Neural progenitor cell (in vitro differentiated cells): ENCODE measurements around the gene RIMOC1. TPM values are rescaled to one million over a fixed set of nuclear protein-coding genes. Genes with fewer than 3 reads are reported as not detected.

ENCODE experiments used
- DNase-seq: peaks from one replicate; pipeline ENCODE4 v3.0.0-alpha.2; 2016; ENCODE audit warnings: low spot score
- H2AFZ ChIP-seq: fragments of 200-600 bp; sonication (generic); replicated peaks from 2 replicates; pipeline ENCODE4 v1.6.1; 2016; ENCODE audit warnings: antibody characterized with exemption
- H3F3A ChIP-seq: fragments of 200-600 bp; sonication (generic); 2 replicates; pipeline ENCODE4 v1.6.1; 2016; ENCODE audit warnings: antibody characterized with exemption, low read depth
- H3K27ac ChIP-seq: fragments of 200-600 bp; sonication (generic); 2 replicates; pipeline ENCODE4 v1.5.1; 2016; ENCODE audit warnings: mild to moderate bottlenecking
- H3K27me3 ChIP-seq: fragments of 200-600 bp; sonication (generic); 2 replicates; pipeline ENCODE4 v1.6.1; 2016; ENCODE audit warnings: mild to moderate bottlenecking, moderate library complexity
- H3K36me3 ChIP-seq: fragments of 200-600 bp; sonication (generic); 2 replicates; pipeline ENCODE4 v1.5.1; 2016
- H3K4me1 ChIP-seq: fragments of 200-600 bp; sonication (generic); 2 replicates; pipeline ENCODE4 v1.6.1; 2016; ENCODE audit warnings: mixed run types
- H3K4me2 ChIP-seq: fragments of 200-600 bp; sonication (generic); 2 replicates; pipeline ENCODE4 v1.6.1; 2016
- H3K4me3 ChIP-seq: fragments of 200-600 bp; sonication (generic); 2 replicates; pipeline ENCODE4 v1.5.1; 2016
- H3K79me2 ChIP-seq: fragments of 200-600 bp; sonication (generic); 2 replicates; pipeline ENCODE4 v1.6.1; 2016; ENCODE audit warnings: low read depth
- H3K9ac ChIP-seq: fragments of 200-600 bp; sonication (generic); 2 replicates; pipeline ENCODE4 v1.6.1; 2016
- H3K9me3 ChIP-seq: fragments of 200-600 bp; sonication (generic); 2 replicates; pipeline ENCODE4 v1.5.1; 2016; ENCODE audit warnings: low read depth
- H4K20me1 ChIP-seq: fragments of 200-600 bp; sonication (generic); 2 replicates; pipeline ENCODE4 v1.6.1; 2016; ENCODE audit warnings: low read depth
- H3K27ac Mint-ChIP-seq: 3 replicates; pipeline ENCODE4 v1.8.0; 2021; ENCODE audit warnings: mixed read lengths
- H3K27me3 Mint-ChIP-seq: 2 replicates; pipeline ENCODE4 v1.8.0; 2022; ENCODE audit warnings: low read depth, mild to moderate bottlenecking, inconsistent platforms, moderate library complexity, mixed read lengths; ENCODE audit not compliant: insufficient read depth
- H3K36me3 Mint-ChIP-seq: 3 replicates; pipeline ENCODE4 v1.8.0; 2021; ENCODE audit warnings: mixed read lengths
- H3K4me1 Mint-ChIP-seq: 3 replicates; pipeline ENCODE4 v1.8.0; 2021; ENCODE audit warnings: mixed read lengths
- H3K4me3 Mint-ChIP-seq: 3 replicates; pipeline ENCODE4 v1.8.0; 2021; ENCODE audit warnings: mild to moderate bottlenecking, moderate library complexity, mixed read lengths
- H3K9me3 Mint-ChIP-seq: 3 replicates; pipeline ENCODE4 v1.8.0; 2020; ENCODE audit warnings: mixed read lengths
- CTCF ChIP-seq: fragments of 200-600 bp; sonication (generic); IDR thresholded peaks from 2 replicates; pipeline ENCODE4 v1.5.1; 2017; ENCODE audit warnings: antibody characterized with exemption, mild to moderate bottlenecking
- EZH2 ChIP-seq: fragments of 200-600 bp; sonication (generic); IDR thresholded peaks from 2 replicates; pipeline ENCODE4 v1.6.1; 2017; ENCODE audit warnings: antibody characterized with exemption, mild to moderate bottlenecking, moderate library complexity
- EZH2phosphoT487 ChIP-seq: fragments of 200-600 bp; sonication (generic); IDR thresholded peaks from 2 replicates; pipeline ENCODE4 v1.6.1; 2017; ENCODE audit warnings: antibody characterized with exemption
- total RNA-seq: library from RNA; depleted of rRNA; stranded (reverse); fragments of >200 nt; gene quantifications from 2 replicates; pipeline ENCODE4 v1.2.3, GENCODE V29; 2015; ENCODE audit warnings: low replicate concordance

RIMOC1 gene
- total RNA-seq, 1 donor from 2014 or later = 32.7 TPM

- DNase-seq = no peak
- H3K4me3 Mint-ChIP-seq = no peak overlapping the region
- H3K36me3 Mint-ChIP-seq = no peaks in the 10 kb centered on the region
- no peak overlapping the region for H3K27ac ChIP-seq
- H3K9me3 Mint-ChIP-seq = no peaks in the 10 kb centered on the region
- peaks cover 8% of the 10 kb centered on the region for H3K27me3 Mint-ChIP-seq
- H3K36me3 ChIP-seq = no peaks in the 10 kb centered on the region
- H3K79me2 ChIP-seq = no peaks in the 10 kb centered on the region
- H3K4me1 Mint-ChIP-seq = no peaks in the 10 kb centered on the region
- H3K4me1 ChIP-seq = no peaks in the 10 kb centered on the region
- no peaks in the 10 kb centered on the region for H3F3A ChIP-seq
- H3K4me3 ChIP-seq = no peak overlapping the region
- no peak overlapping the region for H2AFZ ChIP-seq
- H3K27me3 ChIP-seq = no peaks in the 10 kb centered on the region
- no peak overlapping the region for H3K9ac ChIP-seq
- H3K27ac Mint-ChIP-seq = no peak overlapping the region
- no peak overlapping the region for H3K4me2 ChIP-seq
- TF ChIP-seq EZH2 = no peak
- no peak for TF ChIP-seq EZH2phosphoT487
- no peak for TF ChIP-seq CTCF
- no peaks in the 10 kb centered on the region for H4K20me1 ChIP-seq
- H3K9me3 ChIP-seq = peaks cover 4% of the 10 kb centered on the region
Observed at GRCh38 chr5:41891066-41891707, 13.0 kb upstream of the RIMOC1 start.

- H4K20me1 ChIP-seq = no peaks in the 10 kb centered on the region
- no peaks in the 10 kb centered on the region for H3K4me1 Mint-ChIP-seq
- H3K9me3 ChIP-seq = peaks cover 3% of the 10 kb centered on the region
- no peak for TF ChIP-seq CTCF
- TF ChIP-seq EZH2 = no peak
- TF ChIP-seq EZH2phosphoT487 = no peak
- no peaks in the 10 kb centered on the region for H3K4me1 ChIP-seq
- H3K36me3 Mint-ChIP-seq = no peaks in the 10 kb centered on the region
- no peaks in the 10 kb centered on the region for H3K9me3 Mint-ChIP-seq
- no peak overlapping the region for H2AFZ ChIP-seq
- no peak overlapping the region for H3K4me3 ChIP-seq
- H3K27ac ChIP-seq = no peak overlapping the region
- H3K9ac ChIP-seq = no peak overlapping the region
- peaks cover 8% of the 10 kb centered on the region for H3K27me3 Mint-ChIP-seq
- H3K27ac Mint-ChIP-seq = no peak overlapping the region
- no peaks in the 10 kb centered on the region for H3K27me3 ChIP-seq
- H3K36me3 ChIP-seq = no peaks in the 10 kb centered on the region
- DNase-seq = no peak
- no peaks in the 10 kb centered on the region for H3K79me2 ChIP-seq
- no peak overlapping the region for H3K4me2 ChIP-seq
- no peak overlapping the region for H3K4me3 Mint-ChIP-seq
- H3F3A ChIP-seq = no peaks in the 10 kb centered on the region
Observed at GRCh38 chr5:41892031-41892430, 12.1 kb upstream of the RIMOC1 start.

- Mint-ChIP-seq H3K36me3 (no peaks in the 10 kb centered on the region), H3K4me3 (no peak overlapping the region), H3K27ac (no peak overlapping the region), H3K4me1 (no peaks in the 10 kb centered on the region), H3K27me3 (peaks cover 6% of the 10 kb centered on the region), H3K9me3 (no peaks in the 10 kb centered on the region)
- Histone ChIP-seq H3F3A (no peaks in the 10 kb centered on the region), H3K4me2 (no peak overlapping the region), H3K36me3 (no peaks in the 10 kb centered on the region), H3K27me3 (no peaks in the 10 kb centered on the region), H3K27ac (no peak overlapping the region), H3K4me1 (no peaks in the 10 kb centered on the region), H3K4me3 (no peak overlapping the region), H3K9me3 (no peaks in the 10 kb centered on the region), H3K79me2 (no peaks in the 10 kb centered on the region), H2AFZ (no peak overlapping the region), H3K9ac (no peak overlapping the region), H4K20me1 (no peaks in the 10 kb centered on the region)
- DNase-seq = no peak
- TF ChIP-seq EZH2 = no peak
- TF ChIP-seq EZH2phosphoT487 = no peak
- no peak for TF ChIP-seq CTCF
Observed at GRCh38 chr5:41893074-41893851, 10.9 kb upstream of the RIMOC1 start.
